Thoracic aorta (tissue), 2 donors: ENCODE measurements around the gene CCDC73. TPM values are rescaled to one million over a fixed set of nuclear protein-coding genes. Genes with fewer than 3 reads are reported as not detected.

ENCODE experiments used
- ATAC-seq: fragments of 150-250 bp; one replicate; pipeline ENCODE4 v1.8.0; 2017; ENCODE audit warnings: low read depth; ENCODE audit not compliant: insufficient number of reproducible peaks, low FRiP score
- DNase-seq: peaks from one replicate; pipeline ENCODE4 v3.0.0-alpha.2; 2020; ENCODE audit warnings: low spot score
- H3K27ac ChIP-seq, 2 donors: fragments of 200-600 bp; sonication (generic); 1 replicate in 1 of 2; 2 replicates in 1 of 2; pipeline ENCODE4 v1.5.1; 2016; ENCODE audit warnings: mild to moderate bottlenecking in 2 of 2, moderate library complexity in 2 of 2
- H3K27me3 ChIP-seq: fragments of 200-600 bp; sonication (generic); replicated peaks from 2 replicates; pipeline ENCODE4 v1.6.0; 2016; ENCODE audit warnings: mild to moderate bottlenecking; ENCODE audit not compliant: insufficient read depth
- H3K36me3 ChIP-seq: fragments of 200-600 bp; sonication (generic); one replicate; pipeline ENCODE4 v1.5.1; 2016
- H3K4me1 ChIP-seq, 2 donors: fragments of 200-600 bp; sonication (generic); 1 replicate in 1 of 2; 2 replicates in 1 of 2; pipeline versions ENCODE4 v1.5.1 to v1.6.0; 2016; ENCODE audit warnings: low read depth in 2 of 2, mild to moderate bottlenecking in 1 of 2; ENCODE audit not compliant: control insufficient read depth in 1 of 2
- H3K4me3 ChIP-seq: fragments of 200-600 bp; sonication (generic); 2 replicates; pipeline ENCODE4 v1.5.1; 2016; ENCODE audit warnings: mild to moderate bottlenecking
- H3K9me3 ChIP-seq: fragments of 200-600 bp; sonication (generic); 2 replicates; pipeline ENCODE4 v1.5.1; 2016
- CTCF ChIP-seq: fragments of 200-600 bp; sonication (generic); IDR thresholded peaks from one replicate; pipeline ENCODE4 v1.5.1; 2019; ENCODE audit warnings: antibody characterized with exemption
- total RNA-seq, 2 donors: library from RNA; depleted of rRNA; stranded (reverse); fragments of >200 nt; gene quantifications; one replicate each; pipeline versions ENCODE4 v1.1.0 to v1.2.3, GENCODE V29; 2016

The CCDC73 gene
- total RNA-seq, 2 donors from 2014 or later: 0.28 TPM; not detected in 1

GRCh38 chr11:32584921-32585320 lies 209.5 kb downstream of the CCDC73 start:
- Histone ChIP-seq H3K27ac (no peak overlapping the region), H3K36me3 (peaks cover 3% of the 10 kb centered on the region), H3K9me3 (no peaks in the 10 kb centered on the region), H3K4me3 (peak overlapping the region; percentile 97), H3K4me1 (peaks cover 13 to 26% of the 10 kb centered on the region in 2 donors), H3K27me3 (no peaks in the 10 kb centered on the region)
- no peak for DNase-seq
- TF ChIP-seq CTCF: no peak
- no peak for ATAC-seq

GRCh38 chr11:32583459-32584271 lies 210.8 kb downstream of the CCDC73 start, which contains the start of gene EIF3M:
Gene EIF3M (plus strand): TSS chr11:32583831. CDS start chr11:32583888, 57 bp downstream.
- peak; percentile 89 for ATAC-seq
- peak; percentile 79 for DNase-seq
- peaks cover 13 to 26% of the 10 kb centered on the region in 2 donors for H3K4me1 ChIP-seq
- H3K27ac ChIP-seq: peak within 1 kb of the TSS; percentile 80 to 83
- no peaks in the 10 kb centered on the region for H3K36me3 ChIP-seq
- peak within 1 kb of the TSS; percentile 97 for H3K4me3 ChIP-seq
- TF ChIP-seq CTCF: no peak
- no peaks in the 10 kb centered on the region for H3K27me3 ChIP-seq
- no peaks in the 10 kb centered on the region for H3K9me3 ChIP-seq

GRCh38 chr11:32581556-32581955 lies 212.9 kb downstream of the CCDC73 start:
- no peaks in the 10 kb centered on the region for H3K36me3 ChIP-seq
- H3K4me1 ChIP-seq: peaks cover 13 to 25% of the 10 kb centered on the region in 2 donors
- H3K4me3 ChIP-seq: no peak overlapping the region
- no peak for TF ChIP-seq CTCF
- DNase-seq (no peak), ATAC-seq (no peak)
- no peaks in the 10 kb centered on the region for H3K27me3 ChIP-seq
- H3K27ac ChIP-seq: no peak overlapping the region
- no peaks in the 10 kb centered on the region for H3K9me3 ChIP-seq

GRCh38 chr11:32580967-32581366 lies 213.5 kb downstream of the CCDC73 start:
- H3K4me1 ChIP-seq: peaks cover 13 to 19% of the 10 kb centered on the region in 2 donors
- H3K27me3 ChIP-seq: no peaks in the 10 kb centered on the region
- TF ChIP-seq CTCF: no peak
- no peak for ATAC-seq
- DNase-seq: no peak
- no peaks in the 10 kb centered on the region for H3K9me3 ChIP-seq
- H3K4me3 ChIP-seq: no peak overlapping the region
- no peak overlapping the region for H3K27ac ChIP-seq
- no peaks in the 10 kb centered on the region for H3K36me3 ChIP-seq

- Histone ChIP-seq H3K9me3 (no peaks in the 10 kb centered on the region), H3K27ac (no peak overlapping the region), H3K4me1 (no peaks in the 10 kb centered on the region), H3K36me3 (no peaks in the 10 kb centered on the region), H3K4me3 (no peak overlapping the region), H3K27me3 (no peaks in the 10 kb centered on the region)
- no peak for DNase-seq
- no peak for ATAC-seq
- no peak for TF ChIP-seq CTCF
These were observed 218.0 kb downstream of the CCDC73 start for GRCh38 chr11:32576456-32576855.
